Uterus (tissue), 2 donors: ENCODE measurements around the gene CHCHD1.

Experiments used
- POLR2A ChIP-seq, 2 donors: fragments of 450-650 bp; IDR thresholded peaks; one replicate each; pipeline ENCODE4 v1.6.1; 2016; ENCODE audit warnings: antibody characterized with exemption in 2 of 2, mild to moderate bottlenecking in 1 of 2, moderate library complexity in 1 of 2
- TF ChIP-seq, protein P1 (sequence below), 4 experiments: fragments of 200-600 bp in 2 of 4; fragments of 450-650 bp in 2 of 4; sonication (generic) in 2 of 4; IDR thresholded peaks; one replicate each; pipeline ENCODE4 v1.5.1; 2016 to 2019; ENCODE audit warnings: antibody characterized with exemption in 4 of 4, mild to moderate bottlenecking in 2 of 4, moderate library complexity in 1 of 4

DNA sequence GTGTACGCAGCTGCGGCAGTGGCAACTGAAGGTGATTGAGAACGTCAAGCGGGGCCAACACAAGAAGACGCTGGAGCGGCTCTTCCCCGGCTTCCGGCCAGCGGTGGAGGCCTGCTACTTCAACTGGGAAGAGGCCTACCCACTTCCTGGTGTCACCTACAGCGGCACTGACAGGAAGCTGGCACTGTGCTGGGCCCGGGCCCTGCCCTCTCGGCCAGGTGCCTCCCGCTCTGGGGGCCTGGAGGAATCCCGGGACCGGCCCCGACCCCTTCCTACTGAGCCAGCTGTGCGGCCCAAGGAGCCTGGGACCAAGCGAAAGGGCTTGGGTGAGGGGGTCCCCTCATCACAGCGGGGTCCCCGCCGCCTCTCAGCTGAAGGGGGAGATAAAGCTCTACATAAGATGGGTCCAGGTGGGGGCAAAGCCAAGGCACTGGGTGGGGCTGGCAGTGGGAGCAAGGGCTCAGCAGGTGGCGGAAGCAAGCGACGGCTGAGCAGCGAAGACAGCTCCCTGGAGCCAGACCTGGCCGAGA is 10.1 kb downstream of the CHCHD1 start:
- TF ChIP-seq, protein P1, sequence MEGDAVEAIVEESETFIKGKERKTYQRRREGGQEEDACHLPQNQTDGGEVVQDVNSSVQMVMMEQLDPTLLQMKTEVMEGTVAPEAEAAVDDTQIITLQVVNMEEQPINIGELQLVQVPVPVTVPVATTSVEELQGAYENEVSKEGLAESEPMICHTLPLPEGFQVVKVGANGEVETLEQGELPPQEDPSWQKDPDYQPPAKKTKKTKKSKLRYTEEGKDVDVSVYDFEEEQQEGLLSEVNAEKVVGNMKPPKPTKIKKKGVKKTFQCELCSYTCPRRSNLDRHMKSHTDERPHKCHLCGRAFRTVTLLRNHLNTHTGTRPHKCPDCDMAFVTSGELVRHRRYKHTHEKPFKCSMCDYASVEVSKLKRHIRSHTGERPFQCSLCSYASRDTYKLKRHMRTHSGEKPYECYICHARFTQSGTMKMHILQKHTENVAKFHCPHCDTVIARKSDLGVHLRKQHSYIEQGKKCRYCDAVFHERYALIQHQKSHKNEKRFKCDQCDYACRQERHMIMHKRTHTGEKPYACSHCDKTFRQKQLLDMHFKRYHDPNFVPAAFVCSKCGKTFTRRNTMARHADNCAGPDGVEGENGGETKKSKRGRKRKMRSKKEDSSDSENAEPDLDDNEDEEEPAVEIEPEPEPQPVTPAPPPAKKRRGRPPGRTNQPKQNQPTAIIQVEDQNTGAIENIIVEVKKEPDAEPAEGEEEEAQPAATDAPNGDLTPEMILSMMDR (IDR thresholded peaks at IDR 0.05): no peak
- TF ChIP-seq POLR2A (IDR thresholded peaks at IDR 0.05): no peak
